NCI-H1048 (cell line): ENCODE measurements around the gene CCDC142.
A peak's percentile ranks its signal among the peaks of the same experiment; 100 is the strongest.
"Not testable (repeated sequence)": the region's sequence is repeated elsewhere in the genome, so short reads cannot be mapped to it uniquely, and the experiment has no call there.

ENCODE experiments used
- DNase-seq: peaks from one replicate; lab custom pipeline; 2025; lab: John Stamatoyannopoulos, UW

The CCDC142 gene

GRCh38 chr2:74471332-74472065, 11.3 kb downstream of the CCDC142 start:
- DNase-seq, result no peak

DNA sequence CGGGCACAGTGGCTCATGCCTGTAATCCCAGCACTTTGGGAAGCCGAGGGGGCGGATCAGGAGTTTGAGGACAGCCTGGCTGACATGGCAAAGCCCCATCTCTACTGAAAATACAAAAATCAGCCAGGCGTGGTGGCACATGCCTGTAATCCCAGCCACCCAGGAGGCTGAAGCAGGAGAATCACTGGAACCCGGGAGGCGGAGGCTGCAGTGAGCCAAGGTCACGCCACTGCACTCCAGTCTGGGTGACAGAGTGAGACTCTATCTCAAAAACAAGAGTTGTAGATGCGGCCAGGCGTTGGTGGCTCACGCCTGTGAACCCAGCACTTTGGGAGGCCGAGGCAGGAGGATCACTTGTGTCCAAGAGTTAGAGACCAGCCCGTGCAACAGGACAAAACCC, 12.1 kb downstream of the CCDC142 start:
- DNase-seq, result not testable (repeated sequence)

DNA sequence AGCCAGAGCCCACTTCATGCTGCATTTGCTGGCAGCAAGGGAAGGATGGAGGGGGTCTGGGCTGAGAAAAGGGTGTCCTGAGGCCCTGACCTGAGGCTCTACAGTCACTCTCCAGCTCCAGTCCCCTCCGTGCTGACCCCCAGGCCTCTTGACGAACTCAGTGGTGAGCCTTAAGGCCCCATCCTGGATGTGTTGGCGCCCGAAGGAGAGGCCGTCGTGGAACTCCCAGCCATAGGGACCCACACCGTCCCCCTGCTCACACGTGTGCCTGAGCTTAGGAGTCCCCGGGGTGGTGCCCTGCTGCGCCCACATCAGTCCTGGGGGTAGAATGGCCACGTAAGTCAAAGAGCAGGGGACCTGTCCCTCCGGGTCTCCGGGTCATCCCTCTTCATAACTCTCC, 18.4 kb downstream of the CCDC142 start:
- no peak for DNase-seq

- no peak for DNase-seq
Measured at GRCh38 chr2:74462786-74463105, 20.1 kb downstream of the CCDC142 start.

DNA sequence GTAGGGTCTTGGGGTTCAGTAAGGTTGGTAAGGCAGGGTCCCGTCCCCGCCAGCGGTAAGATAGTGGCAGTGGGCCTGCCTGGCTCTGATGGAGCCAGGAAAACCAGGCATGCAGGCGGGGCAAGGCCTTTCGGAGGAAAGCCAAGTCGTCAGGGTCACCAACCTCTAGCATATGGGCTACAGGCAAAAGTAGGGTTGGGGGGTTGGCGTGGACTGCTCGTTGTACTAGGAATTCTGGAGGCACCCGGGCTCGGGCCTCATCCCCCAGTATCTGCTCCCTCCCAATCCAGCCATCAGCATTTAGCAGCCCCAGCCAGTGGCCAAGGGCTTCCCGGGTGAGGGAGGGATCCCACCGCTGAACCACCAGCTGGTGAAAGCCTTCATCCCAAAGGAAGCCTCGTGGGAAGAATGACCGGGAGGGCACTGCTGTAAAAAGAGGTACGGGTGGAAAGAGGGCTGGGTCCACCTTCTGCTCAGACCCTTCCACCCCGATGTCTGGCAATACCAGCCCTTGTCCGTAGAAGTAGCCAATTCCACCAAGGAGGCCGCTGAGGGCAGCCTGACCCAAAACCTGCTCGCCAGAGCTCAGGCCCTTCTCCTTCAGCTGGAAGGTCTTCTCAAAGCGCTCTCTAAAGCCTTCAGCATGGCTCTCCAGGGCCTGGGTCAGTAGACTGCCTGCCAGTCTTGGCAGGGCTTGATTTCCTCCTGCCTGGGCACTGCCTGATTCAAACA, 20.6 kb downstream of the CCDC142 start:
- no peak for DNase-seq

DNA sequence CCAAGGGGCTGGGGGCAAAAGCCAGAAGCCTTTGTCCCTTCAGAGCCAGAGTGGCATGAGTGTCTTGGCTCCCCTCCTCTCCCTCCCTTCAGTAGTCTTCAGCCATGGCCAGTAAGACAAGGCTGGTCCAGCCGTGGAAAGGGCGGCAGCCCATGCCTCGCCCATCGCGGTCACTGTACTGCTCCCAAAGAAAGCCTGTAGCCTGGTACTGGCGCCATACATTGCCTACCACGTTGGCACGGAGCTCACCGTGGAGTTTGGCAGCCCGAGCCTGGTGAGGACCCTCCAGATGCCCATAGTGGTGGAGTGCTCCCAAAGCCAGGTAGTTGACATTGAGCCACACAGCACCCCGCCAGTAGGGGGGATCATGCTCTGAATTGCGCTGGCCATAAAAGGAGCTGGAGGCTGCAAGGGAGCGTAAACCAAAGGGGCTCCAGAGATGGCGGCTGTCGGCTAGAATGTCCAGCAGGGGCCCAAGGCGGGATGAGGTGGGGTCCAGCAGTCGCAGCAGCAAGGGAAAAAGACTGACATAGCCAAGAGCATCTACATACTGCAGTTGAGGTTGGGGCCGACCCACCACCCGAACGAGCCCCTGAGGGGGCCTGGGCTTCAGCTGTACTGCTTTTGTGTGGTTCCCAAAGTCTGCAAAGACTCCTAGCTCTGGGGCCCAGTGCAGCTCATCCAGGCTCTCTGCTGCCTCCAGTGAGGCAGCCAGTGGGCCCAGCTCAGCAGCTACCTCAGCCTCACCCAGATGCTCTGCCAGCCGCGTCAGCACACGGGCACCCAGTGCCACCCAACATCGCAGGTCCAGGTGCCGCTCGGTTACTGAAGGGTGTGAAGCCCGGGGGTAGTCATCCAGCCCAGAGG, 21.4 kb downstream of the CCDC142 start:
- no peak for DNase-seq

GRCh38 chr2:74460187-74460586, 22.6 kb downstream of the CCDC142 start:
- not testable (repeated sequence) for DNase-seq

- DNase-seq, result not testable (repeated sequence)
Measured at GRCh38 chr2:74459503-74460118, 23.2 kb downstream of the CCDC142 start.

GRCh38 chr2:74458938-74459363, 23.8 kb downstream of the CCDC142 start:
- DNase-seq, result no peak

DNA sequence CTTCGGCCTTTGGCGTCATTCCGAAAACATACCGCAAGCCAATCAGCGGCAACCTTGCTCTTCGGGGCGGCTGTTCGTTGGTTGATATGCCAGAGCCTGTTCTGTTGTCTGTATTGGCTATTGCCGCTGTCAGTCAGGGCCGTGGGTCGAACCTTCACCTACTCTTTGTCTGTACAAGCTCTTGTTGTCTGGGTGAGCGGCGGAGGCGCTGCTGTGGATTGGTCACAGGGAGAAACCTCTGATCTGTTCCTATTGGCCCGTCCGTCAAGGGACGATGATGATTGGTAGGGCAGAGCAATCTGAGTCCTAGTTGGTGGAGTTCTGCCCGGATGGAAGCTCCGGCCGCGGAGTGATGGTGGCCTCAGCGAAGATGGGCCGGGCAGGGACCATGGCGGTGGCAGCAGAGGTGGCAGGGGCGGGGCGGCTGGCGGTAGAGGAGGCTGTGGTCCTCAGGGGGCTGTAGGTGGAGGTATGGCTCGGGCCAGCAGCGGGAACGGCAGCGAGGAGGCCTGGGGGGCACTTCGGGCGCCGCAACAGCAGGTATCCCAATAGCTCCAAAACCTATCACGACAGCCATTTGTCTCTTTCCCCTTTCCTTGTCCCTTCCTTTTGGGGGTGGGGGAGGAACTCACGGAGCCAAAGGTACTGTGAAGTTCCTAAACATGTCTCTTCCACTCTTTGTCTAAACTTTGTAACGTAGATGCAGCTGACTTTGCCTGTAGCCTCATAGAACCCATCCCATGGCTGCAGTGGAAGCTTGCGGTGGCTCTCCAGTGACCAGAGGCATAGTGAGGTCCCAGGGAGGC, 24.5 kb downstream of the CCDC142 start, which contains the start of gene WBP1:
Gene WBP1, plus strand, starts transcription at position 307 of the 806 bp plus-strand sequence. Its CDS starts 165 bp downstream, at position 472.
- DNase-seq, result peak; percentile 99

DNA sequence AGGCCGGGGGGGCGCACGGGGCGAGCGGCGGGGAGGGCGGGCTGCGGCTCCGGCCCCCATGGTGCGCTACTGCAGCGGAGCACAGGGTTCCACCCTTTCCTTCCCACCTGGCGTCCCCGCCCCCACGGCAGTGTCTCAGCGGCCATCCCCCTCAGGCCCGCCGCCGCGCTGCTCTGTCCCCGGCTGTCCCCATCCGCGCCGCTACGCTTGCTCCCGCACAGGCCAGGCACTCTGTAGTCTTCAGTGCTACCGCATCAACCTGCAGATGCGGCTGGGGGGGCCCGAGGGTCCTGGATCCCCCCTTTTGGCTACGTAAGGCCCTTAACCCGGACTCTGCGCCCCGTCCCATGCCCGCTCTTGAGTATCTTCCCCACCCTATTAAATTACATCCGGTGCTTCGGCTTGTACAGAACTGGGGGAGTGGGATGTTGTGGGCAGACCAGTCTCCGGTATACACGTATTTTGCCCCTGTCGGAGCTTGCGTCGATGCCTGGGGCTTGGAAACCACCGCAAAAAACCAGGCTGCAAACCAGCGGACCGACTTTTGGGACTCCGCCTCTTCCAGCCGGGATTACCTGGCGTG, 25.2 kb downstream of the CCDC142 start:
- peak; percentile 51 for DNase-seq

GRCh38 chr2:74457129-74457548, 25.7 kb downstream of the CCDC142 start:
- no peak for DNase-seq

GRCh38 chr2:74454654-74455511, 27.9 kb downstream of the CCDC142 start, which contains the start of gene INO80B:
TSS of gene INO80B (plus strand) at chr2:74455087. CDS start at chr2:74455117, 30 bp downstream.
- peak; percentile 92 for DNase-seq

- no peak for DNase-seq
Measured at GRCh38 chr2:74450570-74451190, 32.1 kb downstream of the CCDC142 start.

- no peak for DNase-seq
Measured at GRCh38 chr2:74448771-74449170, 34.0 kb downstream of the CCDC142 start.

DNA sequence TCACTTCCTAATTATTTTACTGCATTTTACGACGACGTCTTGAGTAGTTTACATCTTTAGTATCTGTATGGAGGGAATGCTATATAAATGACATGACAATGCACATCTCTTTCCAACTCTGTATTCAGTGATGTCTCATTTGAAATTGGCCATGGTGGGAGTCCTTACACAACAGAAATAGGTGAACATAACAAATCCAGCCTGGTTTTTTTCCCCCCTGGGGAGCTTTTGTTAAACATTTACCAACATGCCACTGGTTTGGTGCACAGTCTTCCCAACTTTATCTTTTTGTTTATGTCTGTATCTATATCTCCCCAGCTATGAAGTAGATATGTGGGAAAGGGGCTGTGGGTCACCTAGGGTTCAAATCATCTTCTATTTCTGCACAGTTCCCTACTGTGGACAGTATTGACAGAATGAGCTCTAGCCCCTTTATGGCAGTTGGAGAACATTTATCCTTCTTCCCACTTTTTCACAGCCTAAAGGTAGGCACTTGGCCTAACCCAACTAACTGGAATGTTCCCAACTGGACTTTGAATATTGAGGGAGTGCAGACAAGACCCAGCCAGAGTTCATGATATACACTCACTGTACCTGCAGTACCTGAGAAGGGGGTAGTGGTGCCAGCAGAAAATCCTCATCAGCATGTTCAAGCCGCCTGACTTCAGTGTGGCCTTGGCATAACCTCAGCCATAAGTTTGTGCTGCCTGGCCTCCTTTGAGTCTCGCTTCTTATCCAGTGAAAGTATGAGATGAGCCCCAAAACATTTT, 35.4 kb downstream of the CCDC142 start:
- no peak for DNase-seq

GRCh38 chr2:74444498-74445318, 38.1 kb downstream of the CCDC142 start:
- DNase-seq, result no peak
